Breast epithelium (tissue), 4 donors: Measurements from ENCODE around the gene PFN1. TPM values are rescaled to one million over a fixed set of nuclear protein-coding genes. Genes with fewer than 3 reads are reported as not detected.

Experiments
- DNase-seq, 2 donors: peaks; one replicate each; pipeline ENCODE4 v3.0.0-alpha.2; 2019; ENCODE audit warnings: low spot score in 2 of 2
- H3K27ac ChIP-seq, 2 donors: fragments of 200-600 bp; sonication (generic) in 1 of 2; one replicate each; pipeline ENCODE4 v1.5.1; 2016 to 2019; ENCODE audit warnings: mild to moderate bottlenecking in 1 of 2
- H3K27me3 ChIP-seq, 2 donors: fragments of 200-600 bp; sonication (generic) in 1 of 2; one replicate each; pipeline versions ENCODE4 v1.5.1 to v1.6.0; 2017 to 2019; ENCODE audit warnings: control low read depth in 1 of 2, mild to moderate bottlenecking in 1 of 2
- H3K36me3 ChIP-seq: fragments of 200-600 bp; one replicate; pipeline ENCODE4 v1.5.1; 2019
- H3K4me1 ChIP-seq, 2 donors: fragments of 200-600 bp; sonication (generic); one replicate each; pipeline ENCODE4 v1.5.1; 2016 to 2019; ENCODE audit warnings: control low read depth in 1 of 2
- H3K4me3 ChIP-seq, 3 donors: fragments of 200-600 bp; sonication (generic); 1 replicate in 2 of 3; 2 replicates in 1 of 3; pipeline ENCODE4 v1.5.1; 2016 to 2019; ENCODE audit warnings: mild to moderate bottlenecking in 3 of 3, moderate library complexity in 2 of 3
- H3K9me3 ChIP-seq, 2 donors: fragments of 200-600 bp; sonication (generic) in 1 of 2; one replicate each; pipeline ENCODE4 v1.5.1; 2016 to 2019; ENCODE audit warnings: control low read depth in 1 of 2
- POLR2A ChIP-seq: fragments of 450-650 bp; IDR thresholded peaks from one replicate; pipeline ENCODE4 v1.6.1; 2016; ENCODE audit warnings: antibody characterized with exemption, mild to moderate bottlenecking, moderate library complexity
- POLR2AphosphoS5 ChIP-seq, 3 donors: sonication (generic); formaldehyde crosslinking; IDR thresholded peaks; one replicate each; pipeline ENCODE4 v1.6.1; 2017; ENCODE audit warnings: antibody characterized with exemption in 3 of 3
- intact Hi-C: fragments of 100-400 bp; cut with DNase I; formaldehyde crosslinking; loops from one replicate; pipeline ENCODE4 v1.15.1; 2023; ENCODE audit warnings: low total_unique reads
- total RNA-seq, 3 donors: library from RNA; depleted of rRNA; stranded (reverse); fragments of >200 nt; gene quantifications; one replicate each; pipeline ENCODE4 v1.1.0, GENCODE V29; 2016
- TF ChIP-seq, protein P1 (sequence below), 3 donors: fragments of 450-650 bp; IDR thresholded peaks; one replicate each; pipeline ENCODE4 v1.5.1; 2016 to 2017; ENCODE audit warnings: antibody characterized with exemption in 3 of 3, mild to moderate bottlenecking in 3 of 3, moderate library complexity in 3 of 3

Gene PFN1
- total RNA-seq, 3 donors from 2014 or later = 290 to 487 (median 379) TPM

DNA sequence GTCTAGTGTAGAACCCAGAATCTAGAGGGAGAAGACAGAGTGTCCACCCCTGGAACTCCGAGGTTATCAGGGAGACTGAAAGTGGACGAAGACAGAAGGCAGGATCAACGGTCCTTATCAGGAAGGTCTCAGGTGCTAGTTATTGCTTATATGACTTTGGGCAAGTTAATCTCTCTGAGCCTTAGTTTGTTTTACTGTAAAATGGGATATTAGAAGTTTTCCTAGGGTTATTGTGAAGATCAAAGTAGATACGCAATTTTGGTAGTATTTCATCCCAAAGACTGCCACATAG lies 7.1 kb downstream of the PFN1 start:
- Histone ChIP-seq H3K4me3 (peak overlapping the region; percentile 83 to 85 (median 83)), H3K36me3 (no peaks in the 10 kb centered on the region), H3K27ac (peak overlapping the region; percentile 97), H3K4me1 (peaks cover 24 to 41% of the 10 kb centered on the region in 2 donors), H3K27me3 (no peaks in the 10 kb centered on the region), H3K9me3 (no peaks in the 10 kb centered on the region)
- intact Hi-C loops = no loop called here
- DNase-seq = no peak
- TF ChIP-seq, protein P1, sequence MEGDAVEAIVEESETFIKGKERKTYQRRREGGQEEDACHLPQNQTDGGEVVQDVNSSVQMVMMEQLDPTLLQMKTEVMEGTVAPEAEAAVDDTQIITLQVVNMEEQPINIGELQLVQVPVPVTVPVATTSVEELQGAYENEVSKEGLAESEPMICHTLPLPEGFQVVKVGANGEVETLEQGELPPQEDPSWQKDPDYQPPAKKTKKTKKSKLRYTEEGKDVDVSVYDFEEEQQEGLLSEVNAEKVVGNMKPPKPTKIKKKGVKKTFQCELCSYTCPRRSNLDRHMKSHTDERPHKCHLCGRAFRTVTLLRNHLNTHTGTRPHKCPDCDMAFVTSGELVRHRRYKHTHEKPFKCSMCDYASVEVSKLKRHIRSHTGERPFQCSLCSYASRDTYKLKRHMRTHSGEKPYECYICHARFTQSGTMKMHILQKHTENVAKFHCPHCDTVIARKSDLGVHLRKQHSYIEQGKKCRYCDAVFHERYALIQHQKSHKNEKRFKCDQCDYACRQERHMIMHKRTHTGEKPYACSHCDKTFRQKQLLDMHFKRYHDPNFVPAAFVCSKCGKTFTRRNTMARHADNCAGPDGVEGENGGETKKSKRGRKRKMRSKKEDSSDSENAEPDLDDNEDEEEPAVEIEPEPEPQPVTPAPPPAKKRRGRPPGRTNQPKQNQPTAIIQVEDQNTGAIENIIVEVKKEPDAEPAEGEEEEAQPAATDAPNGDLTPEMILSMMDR (IDR thresholded peaks at IDR 0.05) = no peak
- TF ChIP-seq POLR2A (no peak), POLR2AphosphoS5 (IDR thresholded peaks at IDR 0.05) (no peak)

DNA sequence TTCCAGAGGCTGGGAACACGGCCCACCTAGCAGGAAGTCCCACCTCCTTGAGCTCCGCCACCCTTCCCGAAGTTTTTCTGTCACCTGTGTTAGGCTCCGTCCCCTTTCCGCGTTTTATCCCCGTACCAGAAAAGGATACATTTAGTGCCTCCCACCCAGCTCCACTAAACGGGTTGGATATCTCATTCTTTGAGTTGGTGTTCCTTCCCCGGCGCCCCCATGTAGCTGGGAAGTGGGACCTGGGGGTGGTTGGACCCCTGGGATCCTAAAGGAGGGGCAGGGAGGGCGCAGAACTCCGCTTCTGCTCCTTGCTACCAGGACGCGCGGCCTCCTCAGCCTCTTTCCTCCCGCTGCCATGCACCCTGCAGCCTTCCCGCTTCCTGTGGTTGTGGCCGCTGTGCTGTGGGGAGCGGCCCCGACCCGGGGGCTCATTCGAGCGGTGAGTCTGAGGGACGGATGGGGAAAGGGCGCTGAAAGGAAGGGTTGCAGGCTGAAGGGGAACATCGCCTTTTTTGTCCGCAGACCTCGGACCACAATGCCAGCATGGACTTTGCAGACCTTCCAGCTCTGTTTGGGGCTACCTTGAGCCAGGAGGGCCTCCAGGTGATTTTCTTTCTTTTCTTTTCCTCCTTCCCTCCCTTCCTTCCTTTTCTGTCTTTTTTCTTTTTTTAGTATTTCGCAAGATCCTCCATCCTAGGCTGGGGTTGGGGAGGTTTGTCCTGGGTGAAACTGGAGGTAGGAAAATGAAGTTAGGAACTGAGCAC lies 7.6 kb downstream of the PFN1 start:
- H3K36me3 ChIP-seq = no peaks in the 10 kb centered on the region
- H3K27me3 ChIP-seq = no peaks in the 10 kb centered on the region
- DNase-seq = peak in 1 of 2 donors; percentile 72
- H3K4me1 ChIP-seq = peaks cover 19 to 36% of the 10 kb centered on the region in 2 donors
- intact Hi-C loops = no loop called here
- TF ChIP-seq POLR2A = no peak
- no peak for TF ChIP-seq POLR2AphosphoS5 (IDR thresholded peaks at IDR 0.05)
- TF ChIP-seq, protein P1 (IDR thresholded peaks at IDR 0.05) = no peak
- H3K9me3 ChIP-seq = no peaks in the 10 kb centered on the region
- peak overlapping the region; percentile 97 for H3K27ac ChIP-seq
- peak overlapping the region; percentile 83 to 85 (median 83) for H3K4me3 ChIP-seq

DNA sequence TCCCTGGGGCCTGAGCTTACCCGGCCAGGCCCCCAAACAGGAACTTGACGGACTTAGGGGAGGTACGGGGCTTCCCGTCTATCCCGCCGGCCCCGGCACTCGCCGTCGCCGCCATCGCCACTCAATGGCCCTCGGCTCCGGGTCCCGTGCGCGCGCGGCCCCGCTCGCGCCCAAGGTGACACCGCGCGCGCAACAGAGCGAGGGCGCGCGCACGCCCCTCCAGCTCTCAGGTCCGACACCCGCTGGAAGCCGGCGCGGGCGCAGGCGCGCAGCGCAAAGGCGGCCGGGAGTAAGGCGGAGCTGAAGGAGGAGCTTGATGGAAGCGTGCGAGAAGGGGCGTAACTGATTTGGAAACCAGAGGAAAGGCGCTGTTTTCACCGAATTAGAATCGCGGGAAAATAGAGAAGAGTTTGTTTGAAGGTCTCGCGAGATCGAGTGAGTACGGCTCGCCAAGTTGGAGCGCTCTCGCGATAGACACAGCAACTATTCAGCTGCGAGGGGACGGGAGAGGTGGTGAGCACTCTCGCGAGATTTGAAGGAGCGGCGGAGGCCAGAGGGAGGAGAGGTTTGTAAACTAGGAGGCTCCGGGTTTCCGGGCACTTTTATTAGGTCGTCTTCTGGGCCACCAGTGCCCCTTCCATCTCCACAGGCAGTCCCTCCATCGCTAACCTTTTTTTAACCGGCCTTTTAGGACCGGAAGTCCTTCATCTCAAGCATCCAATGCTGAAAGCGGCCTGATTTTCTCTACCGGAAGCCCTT lies 8.4 kb downstream of the PFN1 start, which contains the start of the genes RNF167 and SLC25A11:
Gene RNF167 (plus strand): TSS at position 473 of the 759 bp plus-strand sequence. CDS start 642 bp downstream, outside the sequence.
Gene SLC25A11 (minus strand): TSS at position 251 of the 759 bp plus-strand sequence. CDS start 136 bp downstream, at position 115.
- Histone ChIP-seq H3K4me3 (peak within 1 kb of the TSS; percentile 83 to 85 (median 83)), H3K27me3 (no peaks in the 10 kb centered on the region), H3K36me3 (no peaks in the 10 kb centered on the region), H3K4me1 (peaks cover 17 to 29% of the 10 kb centered on the region in 2 donors), H3K9me3 (no peaks in the 10 kb centered on the region), H3K27ac (peak within 1 kb of the TSS; percentile 97)
- intact Hi-C loops = no loop called here
- peak; percentile 73 to 82 (median 76) for TF ChIP-seq POLR2AphosphoS5 (IDR thresholded peaks at IDR 0.05)
- TF ChIP-seq, protein P1 (IDR thresholded peaks at IDR 0.05) = no peak
- TF ChIP-seq POLR2A = no peak
- DNase-seq = peak; percentile 95 to 97

DNA sequence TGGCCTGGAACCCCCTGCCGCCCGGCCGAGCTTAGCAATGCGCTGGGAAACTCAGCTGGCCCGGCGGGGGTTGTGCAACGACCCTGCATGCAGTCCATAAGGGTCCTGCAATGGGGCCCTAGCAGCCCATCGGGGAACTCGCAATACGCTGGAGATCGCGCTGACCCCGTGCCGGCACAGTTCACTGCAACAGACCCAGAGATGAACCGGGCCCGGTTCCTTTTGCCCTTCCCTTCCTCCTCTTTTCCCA lies 8.9 kb downstream of the PFN1 start:
- intact Hi-C loops = no loop called here
- no peak for DNase-seq

More for the DNA sequence above, 8.9 kb downstream of the PFN1 start:
- TF ChIP-seq POLR2AphosphoS5 (IDR thresholded peaks at IDR 0.05) = no peak
- no peak for TF ChIP-seq POLR2A
- TF ChIP-seq, protein P1 (IDR thresholded peaks at IDR 0.05) = no peak
- Histone ChIP-seq H3K27ac (peak overlapping the region; percentile 97), H3K27me3 (no peaks in the 10 kb centered on the region), H3K36me3 (no peaks in the 10 kb centered on the region), H3K9me3 (no peaks in the 10 kb centered on the region), H3K4me1 (peaks cover 17 to 26% of the 10 kb centered on the region in 2 donors), H3K4me3 (peak overlapping the region; percentile 83 to 85 (median 83))
